Ishikawa (cell line): Measurements from ENCODE around the gene NTF3.

ENCODE experiments used
- CEBPB ChIP-seq: IDR thresholded peaks from 2 replicates; pipeline ENCODE4 v1.6.1; 2012
- CREB1 ChIP-seq: IDR thresholded peaks from 2 replicates; pipeline ENCODE4 v1.6.1; 2012; ENCODE audit warnings: low read depth
- EGR1 ChIP-seq: IDR thresholded peaks from 2 replicates; pipeline ENCODE4 v1.6.1; 2012
- EP300 ChIP-seq: IDR thresholded peaks from 2 replicates; pipeline ENCODE4 v1.6.1; 2012; ENCODE audit warnings: borderline replicate concordance
- FOXM1 ChIP-seq: IDR thresholded peaks from 2 replicates; pipeline ENCODE4 v1.6.1; 2012; ENCODE audit warnings: low read depth, borderline replicate concordance
- NFIC ChIP-seq: IDR thresholded peaks from 2 replicates; pipeline ENCODE4 v1.6.1; 2012
- RAD21 ChIP-seq: IDR thresholded peaks from 2 replicates; pipeline ENCODE4 v1.6.1; 2012; ENCODE audit warnings: low read depth
- TAF1 ChIP-seq: IDR thresholded peaks from 2 replicates; pipeline ENCODE4 v1.6.1; 2012; ENCODE audit warnings: low read depth, mild to moderate bottlenecking
- TCF12 ChIP-seq: IDR thresholded peaks from 2 replicates; pipeline ENCODE4 v1.6.1; 2012; ENCODE audit warnings: low read depth
- TEAD4 ChIP-seq: IDR thresholded peaks from 2 replicates; pipeline ENCODE4 v1.6.1; 2012
- YY1 ChIP-seq: IDR thresholded peaks from 2 replicates; pipeline ENCODE4 v1.6.1; 2012; ENCODE audit warnings: low read depth
- ZBTB7A ChIP-seq: IDR thresholded peaks from 2 replicates; pipeline ENCODE4 v1.6.1; 2012; ENCODE audit warnings: low read depth
- TF ChIP-seq, protein P1 (sequence below): IDR thresholded peaks from 2 replicates; pipeline ENCODE4 v1.6.1; 2012
- TF ChIP-seq, protein P2 (sequence below): IDR thresholded peaks from 2 replicates; pipeline ENCODE4 v1.6.1; 2012
- TF ChIP-seq, protein P3 (sequence below): IDR thresholded peaks from 2 replicates; pipeline ENCODE4 v1.6.1; 2012; ENCODE audit warnings: low read depth, mild to moderate bottlenecking

NTF3 gene

DNA sequence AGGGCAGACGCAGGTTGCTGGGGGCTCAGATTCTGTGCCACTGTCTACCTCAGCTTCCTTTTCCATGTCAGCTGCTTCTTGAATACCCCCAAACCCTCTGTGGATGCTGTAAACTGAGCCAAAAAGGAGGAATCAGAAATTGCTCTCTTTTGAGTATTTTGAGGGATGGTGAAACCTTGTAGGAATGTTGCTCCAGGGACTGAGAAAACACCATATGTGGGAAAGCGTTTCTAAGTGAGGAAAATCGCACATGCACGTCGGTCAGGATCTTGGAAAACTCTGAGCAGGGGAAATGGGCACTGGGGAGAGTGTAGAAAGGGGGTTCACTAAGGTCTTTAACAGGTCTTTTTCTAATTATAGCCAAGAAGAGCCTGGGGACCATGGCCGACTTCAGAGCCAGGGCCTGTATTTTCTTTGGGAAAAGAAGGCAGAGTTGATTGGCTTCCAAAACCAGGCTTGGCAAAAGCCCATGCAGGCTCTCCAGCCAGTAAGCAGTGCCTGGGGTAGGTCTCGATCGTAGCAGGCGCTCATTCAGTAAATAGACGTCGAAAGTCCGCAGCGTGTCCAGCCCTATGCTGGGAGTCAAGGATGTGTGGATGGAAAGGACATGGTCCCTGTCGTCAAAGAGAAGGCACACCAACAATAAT, 58.0 kb downstream of the NTF3 start:
- TF ChIP-seq ZBTB7A = no peak
- no peak for TF ChIP-seq TEAD4
- TF ChIP-seq CREB1 = no peak
- TF ChIP-seq EGR1 = no peak
- no peak for TF ChIP-seq TCF12
- TF ChIP-seq CEBPB = no peak
- TF ChIP-seq, protein P1, sequence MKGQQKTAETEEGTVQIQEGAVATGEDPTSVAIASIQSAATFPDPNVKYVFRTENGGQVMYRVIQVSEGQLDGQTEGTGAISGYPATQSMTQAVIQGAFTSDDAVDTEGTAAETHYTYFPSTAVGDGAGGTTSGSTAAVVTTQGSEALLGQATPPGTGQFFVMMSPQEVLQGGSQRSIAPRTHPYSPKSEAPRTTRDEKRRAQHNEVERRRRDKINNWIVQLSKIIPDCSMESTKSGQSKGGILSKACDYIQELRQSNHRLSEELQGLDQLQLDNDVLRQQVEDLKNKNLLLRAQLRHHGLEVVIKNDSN = no peak
- TF ChIP-seq YY1 = no peak
- TF ChIP-seq RAD21 = no peak
- no peak for TF ChIP-seq NFIC
- TF ChIP-seq EP300 = no peak
- TF ChIP-seq, protein P2, sequence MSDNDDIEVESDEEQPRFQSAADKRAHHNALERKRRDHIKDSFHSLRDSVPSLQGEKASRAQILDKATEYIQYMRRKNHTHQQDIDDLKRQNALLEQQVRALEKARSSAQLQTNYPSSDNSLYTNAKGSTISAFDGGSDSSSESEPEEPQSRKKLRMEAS = no peak
- TF ChIP-seq, protein P3, sequence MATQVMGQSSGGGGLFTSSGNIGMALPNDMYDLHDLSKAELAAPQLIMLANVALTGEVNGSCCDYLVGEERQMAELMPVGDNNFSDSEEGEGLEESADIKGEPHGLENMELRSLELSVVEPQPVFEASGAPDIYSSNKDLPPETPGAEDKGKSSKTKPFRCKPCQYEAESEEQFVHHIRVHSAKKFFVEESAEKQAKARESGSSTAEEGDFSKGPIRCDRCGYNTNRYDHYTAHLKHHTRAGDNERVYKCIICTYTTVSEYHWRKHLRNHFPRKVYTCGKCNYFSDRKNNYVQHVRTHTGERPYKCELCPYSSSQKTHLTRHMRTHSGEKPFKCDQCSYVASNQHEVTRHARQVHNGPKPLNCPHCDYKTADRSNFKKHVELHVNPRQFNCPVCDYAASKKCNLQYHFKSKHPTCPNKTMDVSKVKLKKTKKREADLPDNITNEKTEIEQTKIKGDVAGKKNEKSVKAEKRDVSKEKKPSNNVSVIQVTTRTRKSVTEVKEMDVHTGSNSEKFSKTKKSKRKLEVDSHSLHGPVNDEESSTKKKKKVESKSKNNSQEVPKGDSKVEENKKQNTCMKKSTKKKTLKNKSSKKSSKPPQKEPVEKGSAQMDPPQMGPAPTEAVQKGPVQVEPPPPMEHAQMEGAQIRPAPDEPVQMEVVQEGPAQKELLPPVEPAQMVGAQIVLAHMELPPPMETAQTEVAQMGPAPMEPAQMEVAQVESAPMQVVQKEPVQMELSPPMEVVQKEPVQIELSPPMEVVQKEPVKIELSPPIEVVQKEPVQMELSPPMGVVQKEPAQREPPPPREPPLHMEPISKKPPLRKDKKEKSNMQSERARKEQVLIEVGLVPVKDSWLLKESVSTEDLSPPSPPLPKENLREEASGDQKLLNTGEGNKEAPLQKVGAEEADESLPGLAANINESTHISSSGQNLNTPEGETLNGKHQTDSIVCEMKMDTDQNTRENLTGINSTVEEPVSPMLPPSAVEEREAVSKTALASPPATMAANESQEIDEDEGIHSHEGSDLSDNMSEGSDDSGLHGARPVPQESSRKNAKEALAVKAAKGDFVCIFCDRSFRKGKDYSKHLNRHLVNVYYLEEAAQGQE = no peak
- no peak for TF ChIP-seq TAF1
- no peak for TF ChIP-seq FOXM1

DNA sequence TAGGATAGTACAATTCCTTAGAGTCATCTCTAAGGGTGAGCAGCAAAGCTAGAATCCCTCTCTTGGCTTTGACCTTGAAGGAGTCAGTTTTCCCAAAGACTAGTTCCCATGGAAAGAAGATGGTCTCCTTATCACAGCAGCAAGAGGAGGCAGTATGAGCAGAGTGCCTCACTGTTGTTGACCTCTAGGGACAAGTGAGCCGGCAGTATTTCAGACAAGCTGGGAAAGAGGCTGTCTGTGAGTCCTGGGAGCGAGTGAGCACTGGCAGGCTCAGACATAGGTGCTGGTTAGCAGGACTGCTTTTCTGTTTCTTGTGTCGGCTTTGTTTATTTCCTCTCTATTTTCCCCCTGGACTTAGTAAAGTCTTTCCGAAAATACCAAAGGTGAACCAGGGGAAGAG, 60.7 kb downstream of the NTF3 start:
- TF ChIP-seq CREB1 = no peak
- no peak for TF ChIP-seq ZBTB7A
- no peak for TF ChIP-seq FOXM1
- TF ChIP-seq YY1 = no peak
- TF ChIP-seq, protein P3 = no peak
- TF ChIP-seq, protein P2 = no peak
- TF ChIP-seq NFIC = no peak
- no peak for TF ChIP-seq TAF1
- TF ChIP-seq, protein P1 = no peak
- no peak for TF ChIP-seq RAD21

DNA sequence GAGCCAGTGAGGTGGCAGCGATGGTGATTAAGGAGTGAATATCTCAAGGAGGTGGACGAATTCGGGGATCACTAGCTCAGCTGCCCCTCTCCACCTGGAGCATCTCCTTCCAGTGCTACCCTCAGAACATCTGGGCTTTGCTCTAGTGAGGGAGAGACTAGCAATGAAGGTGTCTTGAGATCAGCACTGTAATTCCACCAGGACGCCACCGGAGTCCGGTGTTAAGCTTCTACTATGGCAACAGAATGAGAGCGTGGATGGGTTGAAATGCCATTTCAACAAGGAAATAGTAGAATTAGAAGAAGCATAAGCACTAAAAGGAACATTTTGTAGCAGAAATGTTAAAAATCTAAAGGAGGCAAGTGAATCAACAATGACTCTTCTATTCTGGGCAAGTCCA, 61.1 kb downstream of the NTF3 start:
- TF ChIP-seq, protein P3 = no peak

DNA sequence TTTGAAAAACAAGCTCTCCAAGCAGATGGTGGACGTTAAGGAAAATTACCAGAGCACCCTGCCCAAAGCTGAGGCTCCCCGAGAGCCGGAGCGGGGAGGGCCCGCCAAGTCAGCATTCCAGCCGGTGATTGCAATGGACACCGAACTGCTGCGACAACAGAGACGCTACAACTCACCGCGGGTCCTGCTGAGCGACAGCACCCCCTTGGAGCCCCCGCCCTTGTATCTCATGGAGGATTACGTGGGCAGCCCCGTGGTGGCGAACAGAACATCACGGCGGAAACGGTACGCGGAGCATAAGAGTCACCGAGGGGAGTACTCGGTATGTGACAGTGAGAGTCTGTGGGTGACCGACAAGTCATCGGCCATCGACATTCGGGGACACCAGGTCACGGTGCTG, 62.4 kb downstream of the NTF3 start:
- no peak for TF ChIP-seq CEBPB
- TF ChIP-seq, protein P3 = no peak
- no peak for TF ChIP-seq YY1
- TF ChIP-seq RAD21 = no peak
- TF ChIP-seq TAF1 = no peak
